HUES6 (cell line): ENCODE measurements around the gene C8G.

Experiments
- H3K27ac ChIP-seq: 2 replicates; pipeline ENCODE4 v1.7.0; 2013; ENCODE audit warnings: low read depth, mild to moderate bottlenecking, low read length, inconsistent platforms
- H3K27me3 ChIP-seq: 2 replicates; pipeline ENCODE4 v1.6.1; 2013; ENCODE audit warnings: low read length; ENCODE audit not compliant: control insufficient read depth, insufficient read depth
- H3K36me3 ChIP-seq: 2 replicates; pipeline ENCODE4 v1.6.1; 2013; ENCODE audit warnings: low read length; ENCODE audit not compliant: control insufficient read depth, insufficient read depth
- H3K4me1 ChIP-seq: 2 replicates; pipeline ENCODE4 v1.6.1; 2013; ENCODE audit warnings: low read length; ENCODE audit not compliant: control insufficient read depth, insufficient read depth
- H3K4me3 ChIP-seq: 2 replicates; pipeline ENCODE4 v1.5.1; 2013; ENCODE audit warnings: low read depth, low read length
- H3K9ac ChIP-seq: one replicate; pipeline ENCODE4 v1.6.1; 2013; ENCODE audit warnings: mild to moderate bottlenecking, low read length
- H3K9me3 ChIP-seq: 2 replicates; pipeline ENCODE4 v1.6.1; 2013; ENCODE audit warnings: low read depth, low read length; ENCODE audit not compliant: control insufficient read depth, insufficient read depth

The C8G gene

GRCh38 chr9:136907011-136907914 lies 37.8 kb upstream of the C8G start:
- Histone ChIP-seq H3K36me3 (peaks cover 76% of the 10 kb centered on the region), H3K9ac (no peak overlapping the region), H3K9me3 (no peaks in the 10 kb centered on the region), H3K27ac (no peak overlapping the region), H3K27me3 (no peaks in the 10 kb centered on the region), H3K4me3 (no peak overlapping the region), H3K4me1 (no peaks in the 10 kb centered on the region)

- peaks cover 81% of the 10 kb centered on the region for H3K36me3 ChIP-seq
- no peak overlapping the region for H3K4me3 ChIP-seq
- H3K9ac ChIP-seq = no peak overlapping the region
- no peak overlapping the region for H3K27ac ChIP-seq
- H3K27me3 ChIP-seq = no peaks in the 10 kb centered on the region
- H3K9me3 ChIP-seq = no peaks in the 10 kb centered on the region
- no peaks in the 10 kb centered on the region for H3K4me1 ChIP-seq
Observed at GRCh38 chr9:136910197-136910900, 34.7 kb upstream of the C8G start.

GRCh38 chr9:136910901-136911245 lies 34.2 kb upstream of the C8G start:
- Histone ChIP-seq H3K9me3 (no peaks in the 10 kb centered on the region), H3K4me1 (no peaks in the 10 kb centered on the region), H3K36me3 (peaks cover 82% of the 10 kb centered on the region), H3K9ac (no peak overlapping the region), H3K4me3 (no peak overlapping the region), H3K27ac (no peak overlapping the region), H3K27me3 (no peaks in the 10 kb centered on the region)

- Histone ChIP-seq H3K4me1 (no peaks in the 10 kb centered on the region), H3K4me3 (no peak overlapping the region), H3K27me3 (no peaks in the 10 kb centered on the region), H3K9ac (no peak overlapping the region), H3K27ac (no peak overlapping the region), H3K36me3 (peaks cover 78% of the 10 kb centered on the region), H3K9me3 (no peaks in the 10 kb centered on the region)
Observed at GRCh38 chr9:136913701-136914438, 31.2 kb upstream of the C8G start.

GRCh38 chr9:136915632-136916329 lies 29.3 kb upstream of the C8G start:
- H3K27ac ChIP-seq = no peak overlapping the region
- H3K9me3 ChIP-seq = no peaks in the 10 kb centered on the region
- no peak overlapping the region for H3K4me3 ChIP-seq
- H3K4me1 ChIP-seq = no peaks in the 10 kb centered on the region
- H3K36me3 ChIP-seq = peaks cover 73% of the 10 kb centered on the region
- H3K9ac ChIP-seq = no peak overlapping the region
- H3K27me3 ChIP-seq = no peaks in the 10 kb centered on the region

- Histone ChIP-seq H3K36me3 (peaks cover 73% of the 10 kb centered on the region), H3K27me3 (no peaks in the 10 kb centered on the region), H3K9me3 (no peaks in the 10 kb centered on the region), H3K27ac (no peak overlapping the region), H3K4me1 (no peaks in the 10 kb centered on the region), H3K4me3 (no peak overlapping the region), H3K9ac (no peak overlapping the region)
Observed at GRCh38 chr9:136916330-136917184, 28.5 kb upstream of the C8G start.

DNA sequence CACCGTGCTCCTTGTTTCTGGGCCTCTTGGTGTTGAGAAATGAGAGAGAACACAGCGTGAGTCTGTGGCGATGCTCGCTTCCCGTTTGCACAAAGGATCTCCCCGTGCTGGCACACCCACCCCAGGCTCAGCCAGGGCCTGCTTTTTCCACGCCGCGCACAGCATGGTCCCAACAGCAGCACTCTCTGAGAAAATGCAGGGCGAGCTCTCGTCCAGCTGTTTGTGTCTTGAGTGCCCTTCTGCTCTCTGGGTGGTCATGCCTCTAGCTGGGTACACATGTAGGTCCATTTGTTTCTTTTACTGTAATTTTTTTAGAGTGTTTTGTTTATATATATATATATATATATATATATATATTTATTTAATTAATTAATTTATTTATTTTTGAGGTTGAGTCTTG lies 27.1 kb upstream of the C8G start:
- Histone ChIP-seq H3K27me3 (no peaks in the 10 kb centered on the region), H3K9me3 (no peaks in the 10 kb centered on the region), H3K27ac (no peak overlapping the region), H3K36me3 (peaks cover 78% of the 10 kb centered on the region), H3K4me1 (no peaks in the 10 kb centered on the region), H3K4me3 (no peak overlapping the region), H3K9ac (no peak overlapping the region)

DNA sequence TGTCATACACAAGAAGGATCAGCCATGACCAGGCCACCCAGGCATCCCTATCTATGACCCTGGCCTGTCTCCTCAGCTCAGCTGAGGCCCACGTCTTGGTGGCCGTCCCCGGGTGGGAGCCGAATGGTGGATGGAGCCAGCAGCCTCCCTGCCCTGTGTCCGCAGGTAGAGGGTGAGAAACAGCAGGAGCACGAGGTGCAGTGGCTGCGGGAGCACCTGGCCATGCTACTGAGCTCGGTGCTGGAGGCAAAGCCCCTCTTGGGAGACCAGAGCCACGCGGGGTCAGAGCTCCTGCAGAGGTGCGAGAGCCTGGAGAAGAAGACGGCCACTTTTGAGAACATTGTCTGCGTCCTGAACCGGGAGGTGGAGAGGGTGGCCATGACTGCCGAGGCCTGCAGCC lies 25.0 kb upstream of the C8G start:
- Histone ChIP-seq H3K9me3 (no peaks in the 10 kb centered on the region), H3K36me3 (peaks cover 76% of the 10 kb centered on the region), H3K9ac (no peak overlapping the region), H3K27ac (no peak overlapping the region), H3K4me1 (no peaks in the 10 kb centered on the region), H3K4me3 (no peak overlapping the region), H3K27me3 (no peaks in the 10 kb centered on the region)

DNA sequence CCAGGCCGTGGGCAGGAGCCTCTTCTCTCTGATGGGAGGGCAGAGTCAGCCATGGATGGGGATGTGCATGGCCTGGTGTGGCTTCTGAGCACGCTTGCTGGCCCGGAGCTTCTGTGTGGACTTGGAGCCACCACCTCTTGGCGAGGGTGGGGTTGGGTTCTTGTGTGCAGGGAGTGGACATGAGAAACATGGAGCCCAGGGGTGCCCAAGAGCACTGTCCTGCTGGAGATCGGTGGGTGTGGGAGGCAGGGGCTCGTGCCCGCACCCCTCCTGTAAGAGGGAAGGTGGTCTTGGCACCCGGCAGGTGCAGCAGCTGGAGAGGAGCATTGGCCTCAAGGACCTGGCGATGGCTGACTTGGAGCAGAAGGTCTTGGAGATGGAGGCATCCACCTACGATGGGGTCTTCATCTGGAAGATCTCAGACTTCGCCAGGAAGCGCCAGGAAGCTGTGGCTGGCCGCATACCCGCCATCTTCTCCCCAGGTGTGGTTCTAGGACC lies 24.3 kb upstream of the C8G start:
- Histone ChIP-seq H3K27me3 (no peaks in the 10 kb centered on the region), H3K4me3 (no peak overlapping the region), H3K36me3 (peaks cover 76% of the 10 kb centered on the region), H3K9me3 (no peaks in the 10 kb centered on the region), H3K4me1 (no peaks in the 10 kb centered on the region), H3K9ac (no peak overlapping the region), H3K27ac (no peak overlapping the region)

GRCh38 chr9:136921307-136921706 lies 23.7 kb upstream of the C8G start:
- Histone ChIP-seq H3K27me3 (no peaks in the 10 kb centered on the region), H3K36me3 (peaks cover 76% of the 10 kb centered on the region), H3K4me1 (no peaks in the 10 kb centered on the region), H3K27ac (no peak overlapping the region), H3K9me3 (no peaks in the 10 kb centered on the region), H3K9ac (no peak overlapping the region), H3K4me3 (no peak overlapping the region)
